BE2C (cell line): ENCODE measurements around the gene CD40.

Experiments used
- DNase-seq: peaks from one replicate; pipeline ENCODE4 v3.0.0-alpha.2; 2020
- H3K27me3 ChIP-seq: fragments of 250-450 bp; sonication (Bioruptor Pico); 2 replicates; pipeline ENCODE4 v1.5.1; 2020; ENCODE audit warnings: mild to moderate bottlenecking
- H3K36me3 ChIP-seq: fragments of 250-450 bp; sonication (Bioruptor Pico); 2 replicates; pipeline ENCODE4 v1.5.1; 2020; ENCODE audit warnings: mild to moderate bottlenecking
- H3K4me1 ChIP-seq: fragments of 250-450 bp; sonication (Bioruptor Pico); 2 replicates; pipeline ENCODE4 v1.5.1; 2020
- H3K4me3 ChIP-seq: 2 replicates; pipeline ENCODE4 v1.5.1; 2011; ENCODE audit warnings: low read depth, low read length
- H3K9me3 ChIP-seq: fragments of 250-450 bp; sonication (Bioruptor Pico); 2 replicates; pipeline ENCODE4 v1.5.1; 2020
- TF ChIP-seq, protein P1 (sequence below): IDR thresholded peaks from 2 replicates; pipeline ENCODE4 v1.5.1; 2012; ENCODE audit warnings: mild to moderate bottlenecking, low read depth, low read length

Gene CD40

DNA sequence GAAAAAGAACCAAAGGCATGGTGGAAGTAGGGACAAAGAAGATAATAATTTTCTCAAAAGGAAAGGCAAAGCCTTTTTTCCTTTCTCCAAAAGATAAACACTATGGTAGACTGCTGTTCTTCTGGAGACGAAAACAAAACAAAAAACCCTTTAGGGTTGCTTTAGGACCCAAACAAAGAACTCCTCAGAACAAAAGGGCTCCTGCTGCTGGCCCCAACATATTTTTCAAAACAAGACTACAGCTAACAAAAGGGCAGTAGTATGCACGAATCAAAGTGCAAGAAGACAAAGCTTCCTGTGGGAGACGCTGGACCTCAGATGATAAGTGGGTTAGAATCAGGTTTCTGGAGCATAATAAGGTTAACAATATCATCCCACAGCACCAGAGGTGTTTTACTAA is 44.1 kb upstream of the CD40 start:
- no peaks in the 10 kb centered on the region for H3K4me1 ChIP-seq
- no peaks in the 10 kb centered on the region for H3K9me3 ChIP-seq
- TF ChIP-seq, protein P1, sequence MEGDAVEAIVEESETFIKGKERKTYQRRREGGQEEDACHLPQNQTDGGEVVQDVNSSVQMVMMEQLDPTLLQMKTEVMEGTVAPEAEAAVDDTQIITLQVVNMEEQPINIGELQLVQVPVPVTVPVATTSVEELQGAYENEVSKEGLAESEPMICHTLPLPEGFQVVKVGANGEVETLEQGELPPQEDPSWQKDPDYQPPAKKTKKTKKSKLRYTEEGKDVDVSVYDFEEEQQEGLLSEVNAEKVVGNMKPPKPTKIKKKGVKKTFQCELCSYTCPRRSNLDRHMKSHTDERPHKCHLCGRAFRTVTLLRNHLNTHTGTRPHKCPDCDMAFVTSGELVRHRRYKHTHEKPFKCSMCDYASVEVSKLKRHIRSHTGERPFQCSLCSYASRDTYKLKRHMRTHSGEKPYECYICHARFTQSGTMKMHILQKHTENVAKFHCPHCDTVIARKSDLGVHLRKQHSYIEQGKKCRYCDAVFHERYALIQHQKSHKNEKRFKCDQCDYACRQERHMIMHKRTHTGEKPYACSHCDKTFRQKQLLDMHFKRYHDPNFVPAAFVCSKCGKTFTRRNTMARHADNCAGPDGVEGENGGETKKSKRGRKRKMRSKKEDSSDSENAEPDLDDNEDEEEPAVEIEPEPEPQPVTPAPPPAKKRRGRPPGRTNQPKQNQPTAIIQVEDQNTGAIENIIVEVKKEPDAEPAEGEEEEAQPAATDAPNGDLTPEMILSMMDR, result no peak
- no peak overlapping the region for H3K4me3 ChIP-seq
- H3K27me3 ChIP-seq, result no peaks in the 10 kb centered on the region; the same call in 1 of the 2 replicates
- no peak for DNase-seq
- peaks cover 43% of the 10 kb centered on the region for H3K36me3 ChIP-seq

DNA sequence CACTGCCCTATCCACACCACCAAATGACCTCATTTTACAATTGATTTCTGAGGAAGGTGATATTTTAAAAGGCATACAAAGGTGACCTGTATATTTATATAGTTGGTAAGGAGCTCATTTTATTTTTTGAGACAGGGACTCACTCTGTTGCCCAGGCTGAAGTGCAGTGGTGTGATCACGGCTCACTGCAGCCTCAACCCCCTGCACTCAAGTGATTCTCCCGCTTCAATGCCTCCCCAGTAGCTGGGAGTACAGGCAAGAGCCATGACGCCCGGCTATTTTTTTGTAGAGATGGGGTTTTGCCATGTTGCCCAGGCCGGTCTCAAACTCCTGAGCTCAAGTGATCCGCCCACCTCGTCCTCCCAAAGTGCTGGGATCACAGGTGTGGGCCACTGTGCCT is 41.3 kb upstream of the CD40 start:
- no peaks in the 10 kb centered on the region for H3K9me3 ChIP-seq
- no peak for DNase-seq
- H3K4me3 ChIP-seq, result no peak overlapping the region
- H3K27me3 ChIP-seq, result no peaks in the 10 kb centered on the region; the same call in 1 of the 2 replicates
- peaks cover 30% of the 10 kb centered on the region for H3K36me3 ChIP-seq
- H3K4me1 ChIP-seq, result no peaks in the 10 kb centered on the region
- TF ChIP-seq, protein P1, result no peak

DNA sequence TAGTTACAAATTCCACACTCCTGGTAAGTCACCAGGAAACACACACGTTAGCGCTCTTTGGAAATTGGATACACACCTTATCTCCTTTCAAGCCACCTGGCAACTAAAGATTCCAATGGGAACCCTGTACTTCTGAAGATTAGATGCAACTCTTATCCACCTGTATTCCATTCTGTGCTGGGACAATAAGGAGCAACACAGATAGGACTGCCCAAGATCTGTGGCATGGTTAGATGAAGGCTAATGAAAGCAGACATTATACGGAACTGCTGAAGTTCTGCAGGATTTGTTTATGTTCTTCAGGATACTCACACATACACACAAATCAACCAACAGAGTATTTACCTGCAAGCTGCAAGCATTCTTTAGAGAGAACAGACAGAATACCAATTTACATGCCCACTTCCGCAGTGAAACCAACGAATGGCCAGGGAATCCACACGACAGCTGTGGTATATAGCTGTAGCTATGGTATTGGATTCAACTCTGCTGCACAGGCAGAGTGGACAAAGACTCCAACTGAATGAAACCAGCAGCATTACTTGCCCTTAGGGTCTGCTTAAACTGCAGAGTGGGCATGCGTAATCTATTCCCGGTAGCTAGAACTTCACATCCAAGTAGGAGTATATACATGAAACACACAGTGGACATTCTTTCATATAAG is 40.3 kb upstream of the CD40 start:
- Histone ChIP-seq H3K9me3 (no peaks in the 10 kb centered on the region), H3K27me3 (no peaks in the 10 kb centered on the region; the same call in 1 of the 2 replicates), H3K4me1 (no peaks in the 10 kb centered on the region; the same call in 1 of the 2 replicates), H3K4me3 (no peak overlapping the region), H3K36me3 (peaks cover 30% of the 10 kb centered on the region)
- no peak for DNase-seq
- TF ChIP-seq, protein P1, result no peak

DNA sequence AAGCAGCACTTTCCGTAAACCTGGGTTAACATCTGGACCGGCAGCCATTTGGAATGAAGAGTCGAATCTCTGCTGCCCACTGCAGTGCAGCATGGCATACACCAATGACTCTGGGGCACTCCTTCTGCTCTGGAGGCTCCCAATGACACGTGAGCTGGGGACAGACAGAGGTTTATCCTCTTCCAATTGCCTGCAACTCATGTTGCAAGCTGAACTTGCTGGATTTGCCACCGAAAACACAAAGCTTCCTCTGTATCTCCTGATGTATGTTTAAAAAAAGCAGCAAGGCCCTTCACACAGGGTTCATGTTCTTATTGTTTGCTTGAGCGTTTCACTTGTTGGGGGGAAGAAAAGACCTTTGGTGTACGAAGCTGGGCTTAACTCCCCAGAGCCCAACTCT is 39.2 kb upstream of the CD40 start:
- Histone ChIP-seq H3K27me3 (no peaks in the 10 kb centered on the region; the same call in 1 of the 2 replicates), H3K36me3 (peaks cover 30% of the 10 kb centered on the region), H3K9me3 (no peaks in the 10 kb centered on the region), H3K4me1 (peaks cover 3% of the 10 kb centered on the region), H3K4me3 (no peak overlapping the region)
- DNase-seq, result no peak
- TF ChIP-seq, protein P1, result no peak

DNA sequence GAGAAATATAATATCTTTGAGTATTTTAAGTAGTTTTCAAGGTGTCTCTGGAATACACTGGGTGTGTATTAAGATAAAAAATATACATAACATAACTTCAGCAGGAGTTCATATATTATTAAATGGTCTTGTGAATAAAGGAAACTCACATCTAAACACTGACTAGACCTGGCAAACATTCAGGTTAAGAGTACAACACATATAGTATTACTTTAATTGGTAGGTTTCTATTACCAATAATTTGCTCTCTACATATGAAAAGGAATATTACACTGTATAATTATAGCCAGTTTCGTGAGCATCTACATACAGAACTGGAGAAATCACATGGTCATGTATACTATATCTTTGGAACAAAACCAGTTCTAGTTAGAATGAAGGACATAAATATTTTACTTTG is 37.0 kb upstream of the CD40 start:
- no peak overlapping the region for H3K4me3 ChIP-seq
- TF ChIP-seq, protein P1, result no peak
- H3K9me3 ChIP-seq, result no peaks in the 10 kb centered on the region
- no peaks in the 10 kb centered on the region; the same call in 1 of the 2 replicates for H3K27me3 ChIP-seq
- peaks cover 16% of the 10 kb centered on the region for H3K36me3 ChIP-seq
- DNase-seq, result no peak
- H3K4me1 ChIP-seq, result peaks cover 3% of the 10 kb centered on the region

DNA sequence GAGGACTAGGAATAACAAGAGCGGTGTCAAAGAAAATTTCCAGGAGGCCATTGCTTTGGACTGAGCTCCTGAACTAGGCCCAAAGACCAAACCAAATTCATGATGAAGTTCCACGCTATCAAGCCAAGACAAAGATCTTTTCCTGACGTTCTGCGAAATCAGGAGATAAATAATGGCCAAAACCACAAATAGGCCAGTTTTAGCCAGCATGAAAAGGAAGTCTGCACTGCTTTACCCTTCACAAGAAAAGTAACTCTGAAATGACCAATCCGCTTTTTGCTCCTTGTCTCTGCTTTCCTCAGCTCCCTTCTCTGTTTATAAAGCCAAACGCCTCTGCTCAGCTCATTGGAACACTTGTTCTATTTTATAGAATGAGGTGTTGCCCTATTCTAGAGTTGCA is 35.0 kb upstream of the CD40 start:
- TF ChIP-seq, protein P1, result no peak
- no peak overlapping the region for H3K4me3 ChIP-seq
- peaks cover 3% of the 10 kb centered on the region for H3K4me1 ChIP-seq
- DNase-seq, result no peak
- H3K27me3 ChIP-seq, result no peaks in the 10 kb centered on the region; the same call in 1 of the 2 replicates
- H3K36me3 ChIP-seq, result peaks cover 12% of the 10 kb centered on the region
- H3K9me3 ChIP-seq, result no peaks in the 10 kb centered on the region
